SW480 (cell line): ENCODE results near the gene GUCA1C.

Experiments used
- DNase-seq: peaks from one replicate; pipeline ENCODE4 v3.0.0-alpha.2; 2016; ENCODE audit warnings: low spot score

GUCA1C gene, protein sequence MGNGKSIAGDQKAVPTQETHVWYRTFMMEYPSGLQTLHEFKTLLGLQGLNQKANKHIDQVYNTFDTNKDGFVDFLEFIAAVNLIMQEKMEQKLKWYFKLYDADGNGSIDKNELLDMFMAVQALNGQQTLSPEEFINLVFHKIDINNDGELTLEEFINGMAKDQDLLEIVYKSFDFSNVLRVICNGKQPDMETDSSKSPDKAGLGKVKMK

DNA sequence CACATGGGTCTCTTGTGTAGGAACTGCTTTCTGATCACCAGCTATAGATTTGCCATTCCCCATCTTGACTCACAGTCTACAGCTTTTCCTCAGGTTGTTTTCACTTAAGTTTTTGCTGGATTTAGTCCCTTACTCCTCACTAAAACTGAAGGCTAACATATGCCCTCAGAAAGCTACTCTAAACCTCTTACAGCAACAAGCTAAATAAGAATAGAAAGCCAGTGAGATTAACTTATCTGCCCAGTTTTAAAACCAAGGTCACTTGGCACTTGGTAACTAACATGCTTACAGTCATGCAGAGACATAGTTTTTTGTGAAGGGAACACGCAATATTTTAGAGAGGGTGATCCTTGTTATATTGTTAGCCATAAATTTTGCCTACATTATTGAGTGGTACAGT is at the start of gene GUCA1C:
TSS of gene GUCA1C (minus strand) at position 180 of the 400 bp plus-strand sequence. CDS start at position 63, 117 bp downstream.
- no peak for DNase-seq

DNA sequence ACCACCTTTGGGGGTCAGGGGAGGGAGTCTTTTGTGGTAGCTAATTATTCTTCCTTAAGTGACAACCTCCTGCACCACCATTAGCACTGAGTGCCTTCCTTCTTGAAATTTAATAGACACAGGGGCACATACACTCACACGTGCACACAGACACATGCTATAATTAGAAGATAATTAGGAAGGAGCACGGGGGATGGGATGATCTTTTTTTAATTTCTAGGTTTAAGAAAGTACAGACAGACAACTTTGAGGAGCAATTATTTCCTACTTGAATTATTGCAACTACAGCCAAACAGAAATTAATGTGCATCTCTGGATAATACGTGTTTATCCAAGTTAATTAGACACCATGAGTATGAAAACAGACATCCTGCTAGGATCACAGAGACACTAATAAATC is 44.8 kb upstream of the GUCA1C start:
- no peak for DNase-seq

DNA sequence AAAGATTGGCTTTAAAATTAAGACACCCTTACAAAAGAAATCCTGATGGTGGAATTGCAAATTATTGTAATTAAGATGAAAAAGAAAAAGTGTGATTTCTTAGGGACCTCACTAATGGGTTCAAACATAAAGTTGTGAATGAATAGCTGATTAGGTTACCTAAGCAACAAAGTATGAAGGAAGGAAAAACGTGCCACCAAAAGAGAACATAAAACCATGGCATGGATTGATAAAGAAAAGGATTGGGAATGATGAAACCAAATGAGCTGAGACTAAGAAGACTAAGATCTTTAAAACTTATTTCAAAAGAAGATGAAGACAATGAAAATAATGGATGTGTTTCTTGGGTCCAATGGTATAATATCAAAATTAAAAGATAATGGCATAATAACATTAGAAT is 32.2 kb upstream of the GUCA1C start:
- DNase-seq, result no peak

DNA sequence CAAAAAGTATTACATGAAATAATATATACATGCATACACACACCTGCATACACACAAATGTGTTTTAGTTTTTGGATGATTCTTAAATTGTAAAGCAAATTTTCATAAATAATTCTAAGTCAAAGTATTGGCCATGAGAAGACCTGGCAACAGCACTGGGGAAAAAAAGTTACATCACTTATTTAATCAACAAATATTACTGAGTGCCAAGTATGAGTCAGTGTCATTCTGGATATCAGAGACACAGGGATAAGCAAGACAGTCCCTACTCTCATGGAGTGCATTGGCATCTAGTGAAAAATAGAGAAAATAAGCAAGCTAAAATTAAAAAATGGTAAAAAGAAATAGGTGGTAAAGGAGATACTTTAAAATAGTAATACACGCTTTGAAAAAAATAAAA is 29.4 kb upstream of the GUCA1C start:
- DNase-seq, result no peak

DNA sequence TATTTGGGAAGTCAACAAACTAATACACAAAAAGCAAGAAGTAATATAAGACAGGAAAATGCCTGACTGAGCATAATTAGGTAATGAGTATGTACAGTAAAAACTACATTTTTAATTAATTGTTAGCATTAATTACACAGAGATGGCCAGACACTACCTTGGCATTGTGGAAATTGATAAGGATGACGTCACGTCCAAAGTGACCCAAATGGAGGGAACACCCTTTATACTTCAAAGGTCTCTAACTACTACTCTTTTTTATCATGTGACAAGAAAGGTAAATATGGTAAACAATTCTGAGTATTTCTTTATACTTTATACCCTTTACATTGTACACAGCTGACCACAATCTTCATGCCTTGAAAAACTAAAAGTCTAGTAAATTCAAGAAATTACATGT is 22.4 kb upstream of the GUCA1C start:
- no peak for DNase-seq

DNA sequence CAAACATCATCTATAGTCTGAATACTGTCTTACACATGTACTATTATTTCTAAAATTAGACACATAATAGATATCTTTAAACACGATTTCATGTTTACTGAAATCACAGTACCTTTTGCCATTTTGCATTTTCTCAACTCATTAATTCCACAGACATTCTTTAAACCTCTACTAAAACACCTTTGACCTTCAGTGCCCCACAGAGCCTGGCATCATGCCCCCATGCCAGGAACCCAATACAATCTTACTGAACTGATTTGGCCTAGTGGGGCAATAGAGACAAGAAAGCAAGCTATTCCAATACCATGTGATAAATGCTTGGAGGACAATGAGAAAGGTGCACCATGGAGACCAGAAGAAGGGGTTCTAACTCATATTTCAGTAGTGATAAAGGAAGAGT is 19.3 kb upstream of the GUCA1C start:
- no peak for DNase-seq

DNA sequence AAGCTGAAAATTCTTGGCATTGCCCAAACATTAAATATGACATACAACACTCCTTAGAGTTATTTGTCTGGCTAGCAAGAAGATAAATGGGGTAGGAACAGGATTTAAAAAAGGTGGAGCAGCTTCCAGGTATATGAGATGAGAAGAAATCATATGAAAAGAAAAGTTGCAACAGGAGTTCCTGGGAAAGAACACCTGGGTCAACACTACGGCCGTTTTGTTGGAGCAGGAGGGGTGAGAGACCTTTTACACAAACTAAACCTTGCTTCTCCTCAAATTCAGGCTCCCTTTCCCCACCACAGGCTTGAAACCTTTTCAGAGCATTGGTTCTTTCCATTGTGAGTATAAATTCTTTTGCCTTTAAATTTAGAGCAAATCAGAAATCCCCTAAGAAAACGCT is 18.8 kb upstream of the GUCA1C start:
- DNase-seq, result no peak

DNA sequence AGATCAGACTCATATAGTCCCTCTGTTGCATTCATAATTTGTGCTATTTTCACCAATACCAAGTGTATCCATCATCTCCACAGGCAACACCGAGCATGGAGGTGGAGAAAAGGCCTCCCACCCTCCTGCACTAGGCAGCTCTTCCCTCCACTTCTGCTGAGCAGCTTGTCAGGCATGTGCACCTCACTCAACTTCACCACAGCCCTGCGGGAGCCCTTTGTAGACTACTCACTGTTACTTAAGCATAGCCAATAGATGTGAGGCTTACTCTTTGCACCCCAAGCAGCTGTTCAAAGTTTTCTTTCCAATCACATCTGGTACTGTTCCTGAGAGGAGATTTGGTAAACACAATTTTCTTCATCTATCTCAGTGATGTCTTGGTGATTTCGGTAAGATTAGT is 16.9 kb upstream of the GUCA1C start:
- no peak for DNase-seq

DNA sequence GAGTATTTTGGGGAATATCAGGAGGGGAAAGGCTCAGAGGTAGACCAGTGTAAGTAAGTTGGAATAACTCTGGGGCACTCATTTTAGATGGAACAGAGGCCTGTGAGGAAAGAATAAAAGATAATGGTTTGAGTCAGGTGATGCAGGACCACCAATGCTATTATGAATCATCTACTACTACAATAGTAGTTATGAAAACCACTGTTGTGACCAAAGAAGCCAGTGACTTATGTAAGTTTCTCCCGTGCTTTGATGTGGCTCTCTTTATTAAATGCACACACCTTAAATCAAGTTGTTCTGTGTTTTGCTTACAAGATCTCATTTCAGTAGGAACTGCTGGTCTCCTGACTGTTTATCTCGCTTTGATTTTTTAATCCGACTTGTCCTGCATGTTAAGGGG is 13.1 kb upstream of the GUCA1C start:
- peak; percentile 83 for DNase-seq

DNA sequence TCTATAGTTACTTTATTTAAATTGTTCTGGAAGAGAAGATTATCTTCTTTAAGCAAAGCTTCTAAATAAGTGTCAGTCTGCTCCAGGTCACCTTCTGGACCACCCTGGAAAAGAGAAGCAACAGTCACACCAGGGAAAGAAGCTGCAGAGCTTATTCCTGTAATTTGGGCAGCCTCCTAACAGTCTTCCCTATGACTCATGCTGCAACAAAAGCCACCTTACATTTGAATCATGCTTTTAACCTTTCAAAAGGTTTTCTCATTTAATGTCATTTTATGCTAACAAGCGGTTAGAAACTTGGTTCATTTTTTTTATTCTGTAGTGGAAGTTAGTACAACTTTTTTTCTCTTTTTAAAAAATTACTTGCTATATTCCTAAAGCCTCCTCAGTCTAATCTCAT is 5.3 kb upstream of the GUCA1C start:
- no peak for DNase-seq

DNA sequence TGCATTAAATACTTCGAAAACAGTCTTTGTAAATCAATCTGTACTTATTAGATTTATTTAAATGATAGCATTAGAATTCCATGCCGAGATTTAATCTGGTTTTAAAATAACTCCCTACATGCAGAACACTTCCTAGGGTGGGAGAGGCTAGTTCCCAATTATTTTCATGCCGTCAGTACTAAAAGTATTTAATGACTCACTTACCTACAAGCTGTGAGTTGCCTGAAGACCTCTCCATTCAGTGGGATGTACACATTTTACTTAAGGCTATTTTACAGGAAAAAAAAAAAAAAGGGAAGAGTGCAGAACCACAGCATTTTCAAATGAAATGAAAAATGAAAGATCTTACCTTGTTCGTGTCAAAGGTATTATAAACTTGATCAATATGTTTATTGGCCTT is 469 bp downstream of the GUCA1C start:
- no peak for DNase-seq

DNA sequence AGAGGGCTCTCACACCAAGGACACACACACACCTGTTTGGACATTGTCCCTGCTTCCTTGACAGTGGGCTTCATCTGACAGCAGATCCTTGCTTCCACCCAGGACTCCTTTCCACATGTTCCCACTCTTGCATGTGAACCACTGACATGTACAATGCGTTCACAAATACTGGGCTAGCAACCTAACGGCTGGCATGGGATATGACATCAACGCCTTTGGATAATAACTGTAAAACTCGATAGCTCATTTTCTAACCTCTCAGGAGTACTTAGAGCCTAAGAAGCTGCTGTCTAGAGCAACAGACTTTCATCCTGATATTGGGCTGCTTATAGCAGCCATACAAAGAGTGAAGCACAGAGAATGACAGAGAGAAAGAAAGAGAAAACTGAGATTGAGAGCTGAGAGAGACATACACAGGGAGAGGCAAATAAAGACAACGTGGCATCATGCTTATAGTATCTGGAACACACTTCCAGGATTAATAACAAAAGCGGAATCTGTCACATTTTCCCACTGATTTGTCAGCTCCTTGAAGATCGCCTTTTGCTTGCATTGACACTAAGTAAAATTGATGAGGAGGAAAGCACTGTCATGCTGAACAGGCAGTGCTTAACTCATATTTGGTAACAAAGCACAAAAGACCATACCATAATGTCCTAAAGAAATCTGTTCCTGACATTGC is 1.7 kb downstream of the GUCA1C start:
- no peak for DNase-seq

DNA sequence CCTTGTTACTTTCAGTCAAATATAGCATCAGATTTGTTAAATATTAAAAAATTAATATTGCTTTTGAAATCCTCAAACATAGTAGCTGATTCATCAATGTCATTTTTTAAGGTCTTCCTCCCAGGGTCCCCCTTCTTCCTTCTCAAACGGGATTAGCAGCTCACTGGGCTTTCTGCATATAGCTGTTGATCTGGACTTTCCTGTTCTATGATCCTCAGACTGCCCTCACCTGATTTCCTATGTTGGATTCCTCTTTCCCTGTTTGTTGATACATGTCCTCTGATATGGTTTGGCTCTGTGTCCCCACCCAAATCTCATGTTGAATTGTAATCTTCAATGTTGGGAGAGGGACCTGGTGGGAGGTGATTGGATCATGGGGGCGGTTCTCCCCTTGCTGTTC is 5.8 kb downstream of the GUCA1C start:
- DNase-seq, result no peak

DNA sequence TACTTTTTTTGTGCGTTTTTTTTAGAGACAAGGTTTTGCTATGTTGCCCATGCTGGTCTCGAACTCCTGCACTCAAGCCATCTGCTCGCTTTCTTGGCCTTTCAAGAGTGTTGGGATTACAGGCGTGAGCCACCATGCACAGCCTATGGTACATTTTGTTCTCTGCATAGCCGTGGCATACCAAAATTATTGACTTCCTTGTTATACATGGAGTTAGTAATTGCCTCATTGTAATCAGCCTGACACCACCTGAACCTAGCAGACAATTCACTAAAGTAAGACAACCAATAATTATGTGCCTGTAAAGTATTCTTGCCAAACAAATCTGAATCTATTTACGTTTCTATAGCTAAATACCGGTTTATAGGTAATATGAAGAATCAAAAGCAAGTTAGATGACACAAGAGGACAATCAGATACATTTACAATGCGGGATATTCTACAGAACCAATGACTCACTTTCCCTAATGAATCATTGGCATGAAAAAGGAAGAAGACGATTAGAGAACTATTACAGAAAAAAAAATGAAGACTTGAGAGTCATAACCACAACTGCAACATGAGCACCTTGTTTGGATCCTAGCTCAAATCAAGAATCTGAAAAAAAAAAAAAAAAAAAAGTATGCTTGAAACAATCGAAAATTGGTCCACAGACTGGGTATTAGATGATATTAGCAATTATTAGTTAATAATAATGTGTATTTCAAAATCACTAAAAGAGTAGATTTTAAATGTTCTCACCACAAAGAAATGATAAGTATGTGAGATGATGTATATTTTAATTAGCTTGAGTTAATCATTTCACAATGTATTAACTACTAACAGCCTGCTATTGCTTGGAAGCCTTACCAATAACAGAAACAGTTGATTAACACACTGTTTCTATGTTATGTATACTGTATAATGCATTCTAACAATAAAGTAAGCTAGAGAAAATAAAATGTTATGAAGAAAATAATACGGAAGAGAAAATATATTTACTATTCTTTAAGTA is 7.1 kb downstream of the GUCA1C start:
- DNase-seq, result no peak

DNA sequence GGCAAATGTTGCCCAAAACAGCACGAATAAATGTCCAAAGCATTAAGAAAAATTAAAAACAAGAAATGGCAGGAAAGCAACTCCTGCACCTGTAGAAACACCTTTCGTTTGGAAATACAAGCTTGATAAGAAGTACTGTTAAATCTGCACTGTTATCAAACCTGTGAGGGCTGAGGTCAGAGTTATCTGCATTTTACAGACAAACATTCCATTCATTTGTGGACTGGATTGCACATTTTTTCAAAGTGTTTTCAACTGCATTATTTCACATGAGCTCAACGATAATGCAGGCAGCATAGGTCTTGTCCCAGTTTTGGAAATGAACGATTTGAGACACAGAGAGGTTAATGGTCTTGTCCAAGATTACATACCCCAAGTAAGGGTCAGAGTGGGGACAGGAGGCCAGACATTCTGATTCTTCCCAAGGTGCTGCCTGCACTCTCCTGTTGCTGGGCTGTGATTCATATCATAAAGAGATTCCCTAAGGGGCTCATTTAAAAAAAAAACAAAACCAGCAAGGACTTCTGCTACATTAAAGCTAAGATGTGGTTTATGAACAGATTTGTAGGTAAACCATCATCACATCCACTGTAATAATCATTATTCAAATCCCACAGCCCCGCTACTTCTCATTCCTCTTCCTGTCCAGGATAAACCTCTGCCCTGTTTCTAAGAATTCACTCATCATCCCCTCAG is 13.0 kb downstream of the GUCA1C start:
- DNase-seq, result no peak

DNA sequence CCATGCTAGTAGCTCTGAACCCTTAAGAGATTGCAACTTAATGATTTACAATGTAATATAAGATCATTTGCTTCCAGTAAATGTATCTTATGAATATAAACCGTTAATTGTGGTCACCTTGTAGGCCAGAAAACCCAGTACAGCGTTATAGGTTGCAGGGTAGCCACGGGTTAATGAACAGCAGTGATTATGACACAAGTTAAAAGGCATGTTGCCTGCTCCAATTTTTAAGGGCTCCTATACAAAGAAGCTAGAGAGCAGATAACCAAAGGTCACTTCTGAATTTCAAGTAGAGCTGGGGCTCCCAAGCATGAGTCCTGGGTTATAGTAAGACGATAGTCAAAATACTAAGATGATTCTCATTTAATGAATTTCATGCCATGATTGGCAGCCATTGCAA is 13.5 kb downstream of the GUCA1C start:
- DNase-seq, result no peak

DNA sequence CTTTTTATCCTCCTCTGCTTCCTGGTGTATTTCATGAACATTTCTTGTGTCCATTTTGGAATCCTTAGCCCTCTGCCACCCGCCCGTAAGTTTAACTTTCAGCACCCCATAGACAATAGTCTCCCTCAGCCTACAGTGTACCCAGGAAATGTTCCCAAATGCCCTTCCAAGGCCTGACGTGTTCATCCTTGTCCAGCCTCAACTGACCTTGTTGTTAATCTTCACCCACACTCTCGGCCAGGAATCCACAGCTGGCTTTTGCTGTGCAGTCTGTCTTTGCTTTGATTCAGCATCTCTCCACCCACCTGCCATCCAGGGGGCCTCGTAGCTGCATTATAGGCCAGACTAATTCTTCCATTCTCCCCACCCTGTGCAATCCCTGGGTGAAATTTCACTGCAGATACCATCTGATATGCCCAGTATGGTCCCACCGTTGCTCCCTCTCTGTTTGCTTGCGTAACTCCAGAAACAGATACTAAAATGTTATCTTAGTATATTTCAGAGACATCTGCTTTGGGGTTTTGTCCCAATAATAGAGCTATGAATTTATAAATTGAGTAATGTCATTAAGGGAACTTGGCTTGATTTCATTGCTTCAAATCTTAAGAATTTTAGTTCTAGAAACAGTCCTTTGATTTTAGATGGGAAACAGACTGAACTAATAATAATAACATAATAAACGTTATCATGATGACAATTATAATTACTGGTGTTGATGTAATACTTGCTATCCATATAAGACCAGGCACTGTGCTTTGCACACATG is 16.6 kb downstream of the GUCA1C start:
- DNase-seq, result no peak

DNA sequence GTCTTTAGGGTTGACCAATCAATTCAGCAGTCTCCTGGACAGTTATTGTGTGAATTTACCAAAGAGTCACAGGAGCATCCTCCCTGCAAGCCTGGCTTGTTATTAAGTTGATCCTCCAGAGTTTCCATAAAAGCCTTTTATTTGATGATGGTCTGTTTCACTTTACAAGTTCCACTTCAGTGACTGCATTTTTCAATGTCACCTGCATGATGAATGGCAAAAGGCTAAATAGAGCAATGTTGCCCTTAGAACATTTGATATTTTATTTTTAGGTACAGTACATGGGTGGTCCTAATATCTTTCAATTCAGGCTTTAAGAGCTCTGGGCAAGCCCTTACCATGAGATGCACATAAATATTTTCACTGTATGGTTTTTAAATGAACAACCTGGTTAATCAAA is 22.6 kb downstream of the GUCA1C start:
- DNase-seq, result no peak

DNA sequence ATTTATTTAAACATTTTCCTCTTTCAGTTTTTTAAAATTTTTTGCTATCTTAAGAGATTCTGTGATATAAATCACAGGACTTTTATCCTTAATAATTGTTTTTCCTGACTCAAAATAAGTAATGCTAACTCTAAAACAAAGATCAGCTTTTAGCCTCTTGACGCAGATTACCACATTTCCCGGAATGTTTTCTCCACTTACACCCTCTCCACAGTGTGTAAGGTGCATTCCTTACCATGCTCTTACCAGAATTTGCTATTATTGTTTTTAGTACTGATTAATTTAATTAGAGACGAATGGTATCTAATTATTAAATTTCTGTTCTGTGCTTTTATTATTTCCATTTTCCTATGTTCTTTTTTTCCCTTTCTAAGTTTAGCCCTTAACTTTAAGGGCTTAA is 34.8 kb downstream of the GUCA1C start:
- DNase-seq, result no peak

DNA sequence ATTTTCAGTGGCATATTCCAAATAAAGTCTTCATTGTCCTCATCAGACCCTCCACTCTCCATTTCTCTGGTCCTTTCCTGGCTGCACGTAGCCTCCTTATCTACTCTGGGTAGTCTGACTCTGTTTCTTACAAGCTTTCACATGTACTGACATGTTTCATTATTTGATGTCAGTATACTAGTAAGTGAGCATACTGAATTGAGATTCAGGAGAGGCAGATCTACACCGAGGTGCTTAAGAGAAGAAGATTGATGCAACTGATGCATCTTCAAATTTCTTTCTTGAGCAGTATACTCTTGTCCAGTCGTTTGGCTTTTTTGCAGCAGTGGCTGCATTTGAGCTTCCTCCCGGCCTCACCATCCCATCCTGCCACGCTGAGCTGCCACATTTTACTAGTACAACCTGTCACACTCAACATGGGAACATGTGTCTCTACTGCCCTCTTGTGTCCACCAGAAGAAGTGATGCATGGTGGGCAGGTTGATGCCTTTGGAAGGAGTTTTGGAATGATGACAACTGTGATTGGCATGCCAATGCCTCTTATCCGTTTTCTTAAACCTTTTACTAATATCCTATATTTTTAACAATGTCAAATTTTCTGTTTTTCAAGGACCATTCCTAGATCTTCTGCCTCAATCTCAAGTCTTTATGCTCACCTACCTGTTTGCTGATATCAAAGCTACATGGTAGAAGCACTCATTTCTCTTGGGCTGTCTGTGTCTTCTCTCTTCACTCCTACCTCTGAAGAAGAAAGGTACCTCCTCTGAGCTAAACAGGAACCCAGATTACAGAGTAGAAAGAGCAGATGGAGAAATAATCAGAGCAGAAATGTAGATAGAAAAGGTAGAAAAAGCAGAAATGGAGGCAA is 38.7 kb downstream of the GUCA1C start:
- DNase-seq, result peak; percentile 64

DNA sequence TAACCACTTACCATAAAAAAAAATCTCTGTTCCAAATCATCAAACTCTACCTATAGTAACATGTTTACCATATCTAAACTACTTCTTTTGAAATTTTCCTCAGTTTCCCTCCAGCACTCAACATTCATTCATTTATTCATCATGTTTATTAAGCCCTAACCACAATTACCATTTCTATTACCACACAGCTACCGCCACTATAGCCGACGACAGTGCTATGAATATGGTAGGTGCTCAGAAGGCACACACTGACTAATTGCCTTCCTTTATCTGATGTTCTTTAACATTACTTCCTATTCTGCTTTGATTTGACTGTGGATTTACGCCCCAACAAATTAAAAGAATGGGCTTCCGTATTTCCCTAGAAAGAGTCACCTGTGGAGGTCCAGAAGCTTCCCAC is 43.9 kb downstream of the GUCA1C start:
- DNase-seq, result no peak
